Adrenal gland (tissue), 12 donors: ENCODE results near the gene SULT4A1. TPM values are rescaled to one million over a fixed set of nuclear protein-coding genes. Genes with fewer than 3 reads are reported as not detected.

ENCODE experiments used
- DNase-seq, 7 donors: peaks; one replicate each; pipeline ENCODE4 v3.0.0-alpha.2; 2019 to 2020
- H3K27ac ChIP-seq, 5 donors: fragments of 200-600 bp; sonication (generic) in 4 of 5; 1 replicate in 3 of 5; 2 replicates in 2 of 5; pipeline versions ENCODE4 v1.5.1 to v1.8.0; 2016 to 2020; ENCODE audit warnings: mild to moderate bottlenecking in 1 of 5
- H3K27me3 ChIP-seq: fragments of 200-600 bp; 2 replicates; pipeline ENCODE4 v1.8.0; 2021
- H3K36me3 ChIP-seq, 2 donors: fragments of 200-600 bp; replicated peaks in 1 of 2; 1 replicate in 1 of 2; 2 replicates in 1 of 2; pipeline versions ENCODE4 v1.5.1 to v1.8.0; 2018 to 2022
- H3K4me1 ChIP-seq, 2 donors: fragments of 200-600 bp; replicated peaks in 1 of 2; 1 replicate in 1 of 2; 2 replicates in 1 of 2; pipeline versions ENCODE4 v1.5.1 to v1.8.0; 2018 to 2021
- H3K4me3 ChIP-seq, 4 donors: fragments of 200-600 bp; sonication (generic) in 3 of 4; one replicate each; pipeline ENCODE4 v1.5.1; 2016 to 2018
- H3K9me3 ChIP-seq, 3 donors: fragments of 200-600 bp; sonication (generic) in 1 of 3; replicated peaks in 1 of 3; 1 replicate in 2 of 3; 2 replicates in 1 of 3; pipeline versions ENCODE4 v1.5.1 to v1.8.0; 2016 to 2021
- CTCF ChIP-seq, 6 experiments: fragments of 450-650 bp in 4 of 6; fragments of 200-600 bp in 2 of 6; sonication (generic) in 1 of 6; IDR thresholded peaks; 1 replicate in 5 of 6; 2 replicates in 1 of 6; pipeline versions ENCODE4 v1.5.1 to v1.8.0; 2016 to 2021; ENCODE audit warnings: antibody characterized with exemption in 6 of 6, mild to moderate bottlenecking in 2 of 6, moderate library complexity in 1 of 6
- POLR2A ChIP-seq, 2 donors: fragments of 450-650 bp; IDR thresholded peaks; one replicate each; pipeline ENCODE4 v1.6.1; 2017; ENCODE audit warnings: antibody characterized with exemption in 2 of 2, mild to moderate bottlenecking in 2 of 2, moderate library complexity in 1 of 2
- WGBS, 4 donors: extraction: QIAGEN DNeasy Blood & Tissue Kit in 2 of 4; methylation state at CpG; one replicate each; pipeline versions ENCODE4 v1.1.5 to v1.1.7; 2013 to 2017; 5-methylcytosine and 5-hydroxymethylcytosine counted together
- intact Hi-C, 2 donors: fragments of 100-400 bp; cut with DNase I; formaldehyde crosslinking; loops; one replicate each; pipeline versions ENCODE4 v1.14.1 to v1.15.0; 2022 to 2023
- polyA plus RNA-seq, 3 donors: library from polyadenylated mRNA; stranded (reverse); fragments of 200-250 nt in 2 of 3; fragments of 350-450 nt in 1 of 3; fragmentation: Illumina TruSeq in 1 of 3; extraction: RNeasy Lipid Tissue Mini Kit (QIAGEN cat#74804) in 1 of 3; gene quantifications; one replicate each; pipeline ENCODE4 v1.2.3, GENCODE V29; 2013 to 2014
- total RNA-seq, 9 donors: library from RNA; depleted of rRNA in 4 of 9; stranded (reverse); fragments of >200 nt in 4 of 9; fragments of 120-200 nt in 1 of 9; fragmentation: NEBNext Ultra II Directional in 1 of 9; extraction: Animal tissue kit (Norgen Biotek cat#: 25700) in 1 of 9; gene quantifications; one replicate each; pipeline versions ENCODE4 v1.1.0 to v1.2.4, GENCODE V29; 2013 to 2023
- donor health status: healthy with polysubstance abuse.
- donor health status: Bipolar disorder and iron deficiency.
- donor health status: DM: yes; HTN: yes; CAD: no.
- donor health status: DM: no; HTN: no; CAD: no.
- donor health status: DM: no; HTN: no; CAD: no.
- donor health status: DM: yes; HTN: yes; CAD: no.

The SULT4A1 gene
- total and polyA plus RNA-seq, 12 donors = 0.65 to 8.8 (median 2.8) TPM; not detected in 4

- no peak overlapping the region for H3K4me3 ChIP-seq
- no peaks in the 10 kb centered on the region for H3K27me3 ChIP-seq
- DNase-seq = peak in 1 of 7 donors; percentile 2
- 60 to 75% (median 72%) methylated on average over 11 of the region's 11 CpGs for WGBS, 4 donors
- H3K4me1 ChIP-seq = no peaks in the 10 kb centered on the region
- TF ChIP-seq POLR2A (IDR thresholded peaks at IDR 0.05) (no peak), CTCF (IDR thresholded peaks at IDR 0.05) (no peak)
- intact Hi-C loops = no loop called here
- no peaks in the 10 kb centered on the region for H3K36me3 ChIP-seq
- no peaks in the 10 kb centered on the region for H3K9me3 ChIP-seq
- no peak overlapping the region for H3K27ac ChIP-seq
Measured at GRCh38 chr22:43846966-43847365, 15.3 kb downstream of the SULT4A1 start.

GRCh38 chr22:43845981-43846380 lies 16.3 kb downstream of the SULT4A1 start:
- Histone ChIP-seq H3K27ac (no peak overlapping the region), H3K9me3 (no peaks in the 10 kb centered on the region), H3K36me3 (no peaks in the 10 kb centered on the region), H3K4me3 (no peak overlapping the region), H3K4me1 (no peaks in the 10 kb centered on the region), H3K27me3 (no peaks in the 10 kb centered on the region)
- TF ChIP-seq POLR2A (IDR thresholded peaks at IDR 0.05) (no peak), CTCF (IDR thresholded peaks at IDR 0.05) (no peak)
- DNase-seq = no peak
- WGBS, 4 donors = 68 to 82% (median 79%) methylated on average over 11 of the region's 11 CpGs
- intact Hi-C loops = no loop called here

GRCh38 chr22:43844560-43845545 lies 17.5 kb downstream of the SULT4A1 start:
- H3K27ac ChIP-seq = peak overlapping the region in 1 of 5 donors; percentile 41
- no peaks in the 10 kb centered on the region for H3K4me1 ChIP-seq
- H3K36me3 ChIP-seq = no peaks in the 10 kb centered on the region
- TF ChIP-seq CTCF (IDR thresholded peaks at IDR 0.05) = no peak
- intact Hi-C loops = no loop called here
- H3K9me3 ChIP-seq = no peaks in the 10 kb centered on the region
- DNase-seq = no peak
- no peaks in the 10 kb centered on the region for H3K27me3 ChIP-seq
- H3K4me3 ChIP-seq = no peak overlapping the region
- WGBS, 4 donors = 76 to 85% (median 84%) methylated on average over 13 to 31 of the region's 31 CpGs

- WGBS, 4 donors = 74 to 82% (median 79%) methylated on average over 13 to 21 of the region's 21 CpGs
- no peaks in the 10 kb centered on the region for H3K4me1 ChIP-seq
- intact Hi-C loops = no loop called here
- no peaks in the 10 kb centered on the region for H3K9me3 ChIP-seq
- H3K27ac ChIP-seq = peak overlapping the region in 1 of 5 donors; percentile 41
- H3K27me3 ChIP-seq = no peaks in the 10 kb centered on the region
- H3K4me3 ChIP-seq = no peak overlapping the region
- DNase-seq = peak in 1 of 7 donors; percentile 86
- H3K36me3 ChIP-seq = no peaks in the 10 kb centered on the region
- no peak for TF ChIP-seq POLR2A (IDR thresholded peaks at IDR 0.05)
- TF ChIP-seq CTCF (IDR thresholded peaks at IDR 0.05) = no peak
Measured at GRCh38 chr22:43843783-43844530, 18.4 kb downstream of the SULT4A1 start.
